NCI-H1436 treated with DMSO at 0.1 percent for 48 hours (cell line): Measurements from ENCODE around the gene RPS6KA2.
"Not testable (repeated sequence)": the region's sequence is repeated elsewhere in the genome, so short reads cannot be mapped to it uniquely, and the experiment has no call there.

Source experiments
- DNase-seq: peaks from one replicate; lab custom pipeline; 2025; lab: John Stamatoyannopoulos, UW

Gene RPS6KA2

DNA sequence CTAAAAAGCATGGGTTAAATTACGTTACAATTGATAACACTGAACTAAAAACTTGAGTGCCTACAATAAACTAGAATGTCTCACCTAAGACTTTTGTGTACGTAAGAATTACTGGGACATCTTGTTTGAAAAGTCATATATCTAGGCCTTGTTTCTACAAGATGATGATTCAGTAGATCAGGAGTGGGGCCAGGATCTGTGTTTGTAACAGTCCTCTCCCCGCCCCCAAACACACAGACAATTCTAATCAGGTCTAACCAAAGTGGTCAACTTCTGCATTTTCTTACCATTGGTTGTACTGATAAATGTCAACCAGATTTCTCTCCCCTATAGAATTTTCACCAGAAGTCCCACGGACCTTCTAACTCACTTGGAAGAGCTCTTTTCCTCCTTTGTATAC, 97.5 kb downstream of the RPS6KA2 start:
- DNase-seq = no peak

DNA sequence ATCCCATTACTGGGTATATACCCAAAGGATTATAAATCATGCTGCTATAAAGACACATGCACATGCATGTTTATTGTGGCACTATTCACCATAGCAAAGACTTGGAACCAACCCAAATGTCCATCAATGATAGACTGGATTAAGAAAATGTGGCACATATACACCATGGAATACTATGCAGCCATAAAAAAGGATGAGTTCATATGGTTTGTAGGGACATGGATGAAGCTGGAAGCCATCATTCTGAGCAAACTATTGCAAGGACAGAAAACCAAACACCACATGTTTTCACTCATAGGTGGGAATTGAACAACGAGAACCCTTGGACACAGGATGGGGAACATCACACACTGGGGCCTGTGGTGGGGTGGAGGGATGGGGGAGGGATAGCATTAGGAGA, 98.0 kb downstream of the RPS6KA2 start:
- not testable (repeated sequence) for DNase-seq

DNA sequence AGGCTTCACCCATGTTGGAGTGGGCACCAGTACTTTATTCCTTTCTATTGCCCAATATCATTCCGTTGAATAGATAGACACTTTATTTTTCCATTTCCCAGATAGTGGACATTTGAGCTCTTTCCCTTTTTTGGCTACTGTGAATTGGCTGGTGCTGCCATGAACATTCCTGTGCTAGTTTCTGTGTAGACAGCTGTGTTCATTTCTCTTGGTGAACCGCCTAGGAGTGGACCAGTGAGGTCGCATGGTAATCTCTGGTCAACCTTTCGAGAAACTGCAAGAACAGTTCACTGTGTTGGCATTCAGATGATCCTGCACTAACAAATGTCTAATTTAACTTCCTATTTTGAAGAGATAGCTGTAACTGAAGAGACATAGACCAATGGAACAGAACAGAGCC, 99.2 kb downstream of the RPS6KA2 start:
- DNase-seq = no peak

DNA sequence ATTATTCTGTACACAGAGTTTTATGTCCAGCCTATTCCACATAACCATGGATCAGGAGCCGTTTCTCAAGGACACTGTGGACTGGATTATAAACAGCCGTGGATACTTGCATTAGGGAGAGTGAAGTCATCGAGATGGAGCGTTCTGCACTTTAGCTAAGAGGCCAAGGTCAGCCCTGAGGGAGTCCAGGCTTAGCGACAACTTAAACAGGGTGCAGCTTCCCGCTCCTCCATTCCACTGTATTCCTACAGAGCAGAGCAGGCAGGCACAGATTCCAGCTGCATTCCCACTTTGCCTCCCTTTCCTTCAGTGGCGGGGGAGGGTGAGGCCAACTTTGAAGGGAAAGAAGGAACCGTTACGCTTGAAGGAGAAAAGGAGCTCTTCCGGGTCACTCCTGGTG, 100.1 kb downstream of the RPS6KA2 start:
- no peak for DNase-seq

DNA sequence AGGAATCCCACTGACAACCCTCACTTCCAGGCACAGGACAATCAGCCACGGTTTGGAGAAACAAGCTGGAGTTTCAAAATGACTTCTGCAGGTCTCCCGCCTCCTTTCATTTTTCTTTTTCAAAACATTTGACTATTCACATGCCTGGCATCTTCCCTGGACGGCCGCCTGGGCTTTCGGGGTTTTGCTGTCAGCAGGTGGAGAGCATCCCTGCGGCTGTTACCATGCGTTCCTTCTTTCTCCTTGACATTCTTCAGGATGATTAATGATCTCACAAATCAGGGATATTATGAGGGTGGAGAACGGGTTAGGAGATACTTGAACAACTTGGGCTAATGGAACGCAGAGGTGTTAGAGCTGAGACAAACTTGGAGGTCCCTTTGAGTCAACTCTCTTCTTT, 101.5 kb downstream of the RPS6KA2 start:
- no peak for DNase-seq

DNA sequence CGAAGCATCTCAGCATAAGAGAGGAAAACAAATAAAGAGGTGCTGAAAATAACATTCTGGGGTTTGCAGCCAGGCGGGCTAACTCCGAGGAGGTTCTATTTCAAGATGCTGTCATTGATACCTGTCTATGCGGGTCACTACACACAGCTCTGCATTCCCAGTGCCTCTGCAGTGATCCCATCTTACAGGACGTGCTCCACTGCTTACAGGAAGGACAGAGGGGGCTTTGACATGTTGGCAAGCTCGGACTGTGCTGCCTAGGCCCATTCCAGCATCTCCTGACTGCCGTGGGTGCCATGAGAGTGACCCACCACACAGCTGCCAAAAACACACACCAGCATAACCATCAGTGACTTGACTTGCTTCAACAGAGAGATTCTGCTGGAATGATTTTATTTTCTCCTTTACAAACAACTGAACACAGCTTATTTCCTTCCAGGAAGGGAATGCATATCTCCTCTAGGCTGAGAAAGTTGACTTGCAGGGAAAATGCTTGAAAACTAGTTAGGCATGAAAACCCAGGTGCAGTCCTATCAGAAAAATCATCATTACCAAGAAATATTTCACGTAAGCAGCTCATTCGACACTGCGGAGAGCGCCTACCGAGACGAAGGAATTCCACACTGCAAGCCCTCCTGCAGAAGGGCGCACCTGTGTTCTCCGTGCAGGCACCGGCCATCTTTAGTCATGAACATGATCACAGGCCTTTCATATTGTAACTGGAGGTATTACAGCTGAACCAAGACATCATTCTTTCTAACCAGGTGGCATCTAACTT, 103.1 kb downstream of the RPS6KA2 start:
- no peak for DNase-seq

DNA sequence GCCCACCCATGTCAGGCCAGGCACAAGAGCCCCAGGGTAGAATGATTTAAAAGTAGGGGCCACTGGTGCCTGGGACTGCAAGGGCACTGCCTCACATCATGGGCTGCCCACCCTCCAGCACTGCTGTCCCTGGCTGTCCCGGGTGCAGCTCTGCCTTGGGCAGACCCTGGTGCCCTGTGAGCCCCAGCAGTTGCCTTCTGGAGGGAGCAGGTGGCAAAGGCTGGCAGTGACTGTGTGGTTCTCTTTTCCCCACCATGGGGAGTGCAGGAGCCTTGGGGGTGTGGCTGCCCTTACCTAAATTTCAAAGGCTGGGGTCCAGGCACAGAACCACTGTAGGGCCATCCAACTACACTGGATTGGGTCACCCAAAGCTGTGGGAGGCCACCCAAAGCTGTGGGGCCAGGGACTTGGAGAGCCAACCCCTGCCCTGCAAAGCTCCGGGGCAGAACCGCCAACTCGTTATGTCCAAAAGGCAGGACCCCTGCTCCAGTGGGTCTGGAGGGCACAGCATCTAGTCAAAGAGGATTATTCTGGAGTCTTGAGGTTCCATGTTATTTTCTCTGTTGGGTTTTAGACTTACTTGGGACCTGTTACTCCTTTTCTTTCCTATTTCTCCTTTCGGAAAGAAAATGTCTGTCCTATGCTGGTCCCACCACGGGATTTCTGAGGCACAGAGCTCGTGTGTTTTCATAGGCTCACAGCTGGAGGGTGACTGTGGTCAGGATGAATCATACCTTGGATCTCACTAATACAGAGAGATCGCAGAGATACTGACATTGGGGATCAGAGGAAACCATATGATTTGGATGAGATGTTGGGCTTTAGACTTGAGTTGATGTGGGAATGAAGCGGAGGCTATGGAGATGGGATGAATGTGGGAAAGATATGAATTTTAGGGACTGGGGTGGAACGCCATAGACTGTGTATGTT, 105.9 kb downstream of the RPS6KA2 start:
- DNase-seq = no peak

DNA sequence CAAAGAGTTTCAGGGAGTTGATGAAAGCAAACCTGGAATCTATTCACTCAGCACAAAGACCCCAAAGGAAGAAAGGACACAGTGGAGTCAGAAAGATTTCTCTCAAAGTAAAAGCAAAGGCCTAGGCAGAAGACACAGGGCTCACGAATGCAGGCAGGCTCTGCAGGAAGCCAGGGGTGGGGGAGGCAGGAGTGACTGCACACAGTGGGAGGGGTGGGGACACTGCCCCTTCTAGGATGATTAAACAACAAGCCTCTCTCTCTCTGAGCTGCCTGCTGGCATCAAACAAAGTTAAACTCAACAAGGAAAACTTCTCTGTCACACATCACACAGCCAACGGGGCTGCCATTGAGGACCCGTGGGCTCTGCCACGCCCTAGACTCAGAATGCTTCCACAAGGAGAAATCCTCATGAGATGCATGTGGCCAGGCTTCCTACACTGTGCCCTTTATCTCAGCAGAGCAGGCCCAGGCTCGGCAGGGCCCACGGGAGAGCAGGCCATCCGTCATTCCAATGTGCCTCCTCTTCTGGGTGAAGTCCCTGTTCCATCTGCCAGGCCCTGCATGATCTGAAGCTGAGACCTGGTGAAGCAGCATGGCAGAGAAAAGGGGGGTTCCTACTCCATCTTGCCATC, 110.7 kb downstream of the RPS6KA2 start:
- DNase-seq = no peak

DNA sequence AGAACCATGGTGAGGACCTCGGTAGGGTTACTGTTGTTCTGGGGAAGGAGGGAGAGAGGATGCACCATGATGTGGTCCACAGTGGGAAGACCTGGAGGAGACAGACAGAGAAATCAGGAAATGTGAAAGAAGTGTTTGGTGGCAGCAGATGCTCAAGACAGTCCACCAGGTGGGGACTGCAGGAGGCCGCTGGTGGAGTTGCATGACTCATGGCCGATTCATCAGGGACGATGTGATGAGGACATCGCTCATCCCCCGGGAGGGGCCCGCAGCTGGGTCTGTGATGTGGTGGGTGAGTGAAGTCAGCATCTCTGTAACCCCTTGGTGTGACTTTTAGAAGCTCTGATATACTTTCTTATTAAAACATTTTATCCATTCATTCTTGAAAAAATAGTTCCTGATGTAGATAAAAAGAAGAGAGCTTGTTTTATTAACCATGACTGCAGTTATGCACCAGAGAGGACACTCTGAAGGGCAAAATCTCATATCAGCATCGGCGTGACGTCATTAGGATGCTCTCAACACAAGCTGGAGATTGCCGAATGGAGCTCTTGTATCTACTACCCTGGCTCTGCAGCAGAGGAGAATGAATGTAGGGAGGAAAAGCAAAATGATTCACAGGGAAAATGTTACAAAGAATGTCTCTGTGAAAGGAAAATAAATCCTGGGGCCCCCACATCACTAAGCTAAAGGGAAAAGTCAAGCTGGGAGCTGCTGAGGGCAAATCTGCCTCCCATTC, 111.8 kb downstream of the RPS6KA2 start:
- DNase-seq = no peak

DNA sequence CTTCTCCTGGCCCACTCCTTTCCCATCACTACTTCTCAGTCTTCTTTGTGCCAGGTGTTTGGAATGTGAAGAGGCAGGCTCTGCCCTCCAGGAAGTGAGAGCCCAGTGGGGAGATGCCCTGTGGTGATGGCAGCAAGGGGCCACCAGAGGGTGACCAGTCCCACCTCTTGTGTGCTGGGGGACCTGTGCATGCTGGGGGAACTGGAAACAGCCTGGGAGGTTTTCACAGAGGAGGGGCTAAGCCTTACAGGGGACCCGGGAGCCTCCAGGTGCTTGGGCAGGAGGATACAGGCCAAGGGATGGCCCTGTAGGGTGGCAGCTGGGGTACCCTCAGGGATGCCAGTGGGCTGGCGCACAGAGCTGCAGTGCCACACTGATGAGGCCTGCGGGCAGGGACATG, 112.9 kb downstream of the RPS6KA2 start:
- no peak for DNase-seq

DNA sequence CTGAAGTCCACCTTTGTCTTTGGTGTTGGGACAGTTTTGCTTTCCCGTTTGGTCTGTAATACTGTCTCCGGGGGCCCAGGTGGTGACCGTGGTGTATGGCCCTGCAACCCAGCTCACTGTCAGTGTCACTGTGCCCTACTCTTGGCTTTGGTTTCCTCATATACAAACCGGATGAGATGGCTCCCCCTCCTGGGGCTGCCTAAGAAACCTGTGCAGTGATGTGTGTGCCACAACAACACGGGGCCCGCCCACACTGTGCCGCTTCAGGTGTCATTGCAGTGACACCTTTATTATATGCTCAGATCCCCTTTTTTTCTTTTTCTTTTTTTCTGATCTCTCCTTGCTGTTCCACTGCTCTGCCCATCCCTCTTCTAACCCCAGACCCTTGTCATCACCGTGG, 114.5 kb downstream of the RPS6KA2 start:
- DNase-seq = no peak

DNA sequence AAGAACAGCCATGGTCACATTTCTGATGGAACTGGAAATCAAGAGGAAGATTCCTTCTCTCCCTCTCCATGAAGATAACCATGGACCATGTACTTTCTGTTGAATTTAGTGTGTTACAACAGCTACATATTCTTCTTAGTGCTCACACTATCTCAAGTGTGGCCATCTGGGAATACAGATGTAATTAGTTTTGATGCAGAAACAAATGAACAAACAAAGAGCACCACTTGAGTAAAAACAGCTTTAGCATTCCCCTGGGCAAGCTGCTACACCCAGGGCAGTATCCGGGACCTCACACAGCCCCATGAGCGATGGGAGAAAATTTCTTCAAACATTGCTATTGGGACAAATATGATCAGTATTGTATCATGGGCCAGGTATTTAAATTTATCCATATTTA, 115.7 kb downstream of the RPS6KA2 start:
- no peak for DNase-seq

DNA sequence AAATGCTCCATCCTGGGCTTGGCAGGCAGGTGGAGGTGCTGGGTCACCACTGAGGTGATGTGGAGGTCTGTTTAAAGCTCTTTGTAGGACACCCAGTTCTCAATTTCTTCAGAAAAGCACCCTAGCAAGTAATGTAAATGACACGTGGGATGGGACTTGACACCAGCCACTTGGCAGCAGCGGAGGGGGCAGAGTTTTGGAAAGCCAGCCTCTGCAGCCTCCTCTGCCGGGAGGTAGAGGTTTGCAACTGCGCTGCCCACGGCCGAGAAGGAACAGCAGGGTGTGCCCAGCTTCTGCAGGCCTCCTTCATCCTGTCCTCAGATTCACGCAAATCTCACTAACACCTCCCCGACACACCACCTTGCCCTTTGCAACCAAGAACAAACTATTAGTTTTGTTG, 117.9 kb downstream of the RPS6KA2 start:
- no peak for DNase-seq

DNA sequence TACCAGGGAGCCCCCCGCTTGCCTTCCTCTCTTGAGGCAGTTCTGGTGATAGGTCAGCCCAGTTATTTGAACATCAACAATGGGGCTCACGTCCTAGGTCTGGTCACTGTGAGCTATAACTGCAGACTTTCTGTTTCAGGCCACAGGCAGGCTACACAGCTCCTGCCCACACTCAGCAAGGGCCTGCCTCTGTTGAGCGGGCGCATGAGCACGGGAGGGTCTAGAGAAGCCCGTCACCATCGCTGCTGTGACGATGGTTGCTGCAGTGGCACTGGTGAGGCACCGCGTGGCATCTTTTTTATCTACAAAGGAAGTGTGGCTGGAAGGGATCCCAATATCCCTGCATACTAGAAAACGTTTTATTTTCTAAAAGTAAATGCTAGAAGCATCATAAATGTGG, 118.3 kb downstream of the RPS6KA2 start:
- no peak for DNase-seq

DNA sequence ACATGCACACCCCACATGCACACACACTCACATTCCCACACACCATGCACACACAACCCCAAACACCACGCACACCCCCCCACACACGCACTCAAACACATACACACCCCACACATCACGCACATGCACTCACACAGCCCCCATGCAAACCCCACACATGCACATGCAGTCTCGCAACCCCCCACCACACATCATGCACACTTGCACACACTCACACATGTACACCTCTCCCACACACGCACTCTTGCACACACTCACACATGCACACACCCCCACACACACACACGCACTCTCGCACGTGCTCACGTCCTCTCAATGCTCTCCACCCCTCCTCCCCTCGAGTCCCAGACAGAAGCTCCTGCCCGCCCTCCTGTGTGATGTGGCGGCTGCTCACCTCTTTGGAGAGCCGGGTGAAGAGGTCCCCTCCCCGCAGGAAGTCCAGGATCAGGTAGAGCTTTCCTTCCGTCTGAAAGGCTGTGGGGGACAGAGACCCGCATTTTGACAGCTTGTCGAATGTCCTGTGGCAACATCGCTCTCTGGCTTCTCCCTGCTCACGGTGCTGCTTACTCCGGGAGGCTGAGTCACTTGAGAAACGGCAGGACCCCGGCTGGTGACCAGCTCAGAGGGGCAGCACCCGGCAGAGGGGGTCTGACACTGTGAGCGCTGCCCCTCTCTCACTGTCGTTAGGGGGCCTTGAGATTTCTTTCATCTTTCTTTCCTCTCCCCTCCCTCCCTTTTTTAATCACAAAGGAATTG, 119.1 kb downstream of the RPS6KA2 start:
- no peak for DNase-seq

DNA sequence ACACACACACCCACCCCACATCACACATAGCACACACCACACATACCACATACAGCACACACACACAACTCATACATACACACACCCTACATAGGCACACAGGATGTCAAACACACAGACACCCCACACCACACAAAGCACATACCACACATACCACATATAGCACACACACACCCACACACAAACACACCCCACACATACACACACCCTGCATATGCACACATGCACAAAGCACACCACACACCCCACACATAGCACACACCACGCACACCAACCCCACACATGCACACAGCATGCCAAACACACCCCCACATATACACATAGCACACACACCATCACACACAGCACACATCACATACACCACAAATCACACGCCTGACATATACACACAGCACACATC, 119.7 kb downstream of the RPS6KA2 start:
- no peak for DNase-seq

DNA sequence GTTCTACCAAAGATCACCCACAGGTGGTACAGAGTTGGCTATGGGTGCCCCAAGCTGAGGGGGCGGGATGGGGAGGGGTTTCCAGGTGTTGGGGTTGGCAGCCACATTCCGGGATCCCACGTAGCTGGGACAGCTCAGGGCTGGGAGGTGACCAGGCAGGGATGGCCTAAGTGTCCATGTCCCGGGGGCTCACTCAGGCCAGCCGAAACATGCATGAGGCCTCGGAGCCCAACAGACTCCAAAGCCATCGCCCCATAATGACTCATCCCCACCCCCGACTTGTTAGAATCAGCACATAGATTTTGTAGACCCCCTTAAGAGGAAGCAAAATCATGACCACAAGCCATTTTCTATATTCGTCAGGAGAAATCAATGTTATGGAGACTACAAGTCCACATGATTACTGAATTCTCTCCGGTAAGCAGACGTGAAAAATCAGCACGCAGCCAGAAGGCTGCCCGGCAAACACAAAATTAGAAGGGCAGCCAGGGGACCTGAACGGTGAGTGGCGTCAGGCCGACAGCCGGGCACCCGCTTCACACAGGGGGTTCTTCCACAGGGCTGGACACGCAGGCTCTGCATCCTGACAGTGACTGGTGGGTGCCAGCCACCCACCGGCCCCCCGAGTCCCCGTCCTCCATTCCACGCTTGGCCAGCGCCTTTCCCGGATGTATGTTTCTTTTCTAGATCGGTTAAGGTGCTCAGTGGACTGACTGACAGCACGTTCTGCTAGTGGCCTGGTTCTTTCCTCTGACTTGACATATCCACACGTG, 121.7 kb downstream of the RPS6KA2 start:
- no peak for DNase-seq

DNA sequence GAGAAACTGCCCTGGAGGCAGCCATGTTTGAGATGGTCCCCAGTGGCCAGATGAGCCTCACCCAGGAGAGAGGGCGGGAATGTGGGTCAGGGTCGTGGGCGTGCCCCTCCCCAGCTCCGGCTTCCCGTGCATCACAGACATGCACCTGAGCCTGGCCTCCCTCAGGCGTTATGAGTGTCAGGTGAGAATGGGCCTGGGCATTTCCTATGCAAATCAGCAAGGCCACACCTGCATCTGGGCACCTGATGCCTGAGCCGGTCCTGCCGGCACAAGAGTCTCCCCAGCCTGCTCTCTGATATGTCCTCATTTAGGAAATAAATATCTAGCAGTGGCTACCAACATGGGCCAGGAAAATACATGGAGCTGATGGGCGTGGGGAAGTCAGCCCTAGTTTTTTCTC, 123.0 kb downstream of the RPS6KA2 start:
- no peak for DNase-seq

DNA sequence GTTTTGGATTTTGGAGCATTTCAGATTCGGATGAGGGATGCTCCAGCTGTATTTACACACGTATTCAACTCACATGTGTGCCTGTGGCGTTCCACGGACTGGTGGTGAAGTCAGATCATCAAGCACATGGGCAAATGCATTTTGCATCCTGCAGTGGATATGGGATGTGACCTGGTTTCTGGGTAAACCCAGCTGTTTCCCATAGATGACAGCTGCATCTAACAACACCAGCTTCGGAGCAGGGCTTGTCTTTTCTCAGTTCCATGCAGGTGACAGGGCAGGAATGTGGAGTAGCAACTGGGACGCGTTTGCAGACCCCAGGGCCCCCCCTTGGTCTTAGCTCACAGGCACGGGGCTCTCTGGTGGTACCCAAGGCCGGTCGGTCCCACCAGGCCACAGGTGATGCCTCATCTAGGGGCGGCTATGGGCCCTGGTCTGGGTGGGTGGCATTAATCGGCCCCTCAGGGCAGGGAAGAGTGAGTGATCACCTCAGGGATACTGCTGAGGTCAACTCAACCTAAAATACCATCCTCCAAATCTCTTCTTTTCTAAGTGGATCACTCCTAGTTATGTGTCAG, 123.8 kb downstream of the RPS6KA2 start:
- DNase-seq = no peak

DNA sequence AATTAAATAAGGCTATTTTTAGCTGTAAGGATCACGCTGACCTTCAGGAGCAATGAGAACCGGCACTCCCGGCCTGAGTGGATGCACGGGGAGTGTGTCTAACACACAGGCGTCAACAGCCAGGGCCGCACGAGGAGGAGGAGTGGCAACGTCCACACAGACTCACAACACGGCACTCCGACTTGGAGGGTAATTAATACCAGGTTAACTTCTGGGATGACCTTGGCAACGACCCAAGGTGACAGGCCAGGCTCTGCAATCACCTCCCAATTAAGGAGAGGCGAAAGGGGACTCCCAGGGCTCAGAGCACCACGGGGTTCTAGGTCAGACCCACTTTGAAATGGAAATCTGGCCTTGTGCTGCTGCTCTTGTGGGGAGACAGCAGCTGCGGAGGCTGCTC, 124.6 kb downstream of the RPS6KA2 start:
- no peak for DNase-seq
